Endothelial cell (in vitro differentiated cells): ENCODE data around the gene ITM2C. TPM values are rescaled to one million over a fixed set of nuclear protein-coding genes. Genes with fewer than 3 reads are reported as not detected.
A peak's percentile ranks its signal among the peaks of the same experiment; 100 is the strongest.

Experiments used
- DNase-seq: peaks from one replicate; pipeline ENCODE4 v3.0.0; 2021; ENCODE audit warnings: low spot score
- H3K27ac Mint-ChIP-seq: one replicate; pipeline ENCODE4 v1.8.0; 2021; ENCODE audit warnings: mixed read lengths, inconsistent platforms; ENCODE audit not compliant: unreplicated experiment
- H3K27me3 Mint-ChIP-seq: one replicate; pipeline ENCODE4 v1.8.0; 2021; ENCODE audit warnings: mild to moderate bottlenecking, moderate library complexity, mixed read lengths, inconsistent platforms; ENCODE audit not compliant: unreplicated experiment
- H3K36me3 Mint-ChIP-seq: one replicate; pipeline ENCODE4 v1.8.0; 2021; ENCODE audit warnings: mild to moderate bottlenecking, low read depth, mixed read lengths, inconsistent platforms; ENCODE audit not compliant: unreplicated experiment
- H3K4me1 Mint-ChIP-seq: one replicate; pipeline ENCODE4 v1.8.0; 2021; ENCODE audit warnings: mild to moderate bottlenecking, mixed read lengths, inconsistent platforms; ENCODE audit not compliant: unreplicated experiment
- H3K4me3 Mint-ChIP-seq: one replicate; pipeline ENCODE4 v1.8.0; 2021; ENCODE audit warnings: mild to moderate bottlenecking, mixed read lengths, inconsistent platforms; ENCODE audit not compliant: unreplicated experiment
- H3K9me3 Mint-ChIP-seq: one replicate; pipeline ENCODE4 v1.8.0; 2021; ENCODE audit warnings: mixed read lengths, inconsistent platforms; ENCODE audit not compliant: unreplicated experiment
- CTCF ChIP-seq: fragments of 200-600 bp; sonication (generic); IDR thresholded peaks from one replicate; pipeline ENCODE4 v1.5.0; 2021; ENCODE audit warnings: antibody characterized with exemption; ENCODE audit not compliant: unreplicated experiment
- total RNA-seq: library from RNA; stranded (reverse); fragmentation: NEBNext Ultra II Directional; extraction: Animal tissue kit (Norgen Biotek cat#: 25700); gene quantifications from one replicate; pipeline ENCODE4 v1.2.1, GENCODE V29; 2021; ENCODE audit not compliant: unreplicated experiment

The ITM2C gene
- total RNA-seq, 1 donor from 2014 or later: 279 TPM

- TF ChIP-seq CTCF: peak; percentile 99
- Mint-ChIP-seq H3K27me3 (peaks cover 4% of the 10 kb centered on the region), H3K27ac (no peak overlapping the region), H3K4me1 (no peaks in the 10 kb centered on the region), H3K4me3 (no peak overlapping the region), H3K9me3 (no peaks in the 10 kb centered on the region), H3K36me3 (no peaks in the 10 kb centered on the region)
- DNase-seq: peak; percentile 83
Measured at GRCh38 chr2:230849633-230850357, 14.9 kb upstream of the ITM2C start.

- Mint-ChIP-seq H3K9me3 (no peaks in the 10 kb centered on the region), H3K36me3 (no peaks in the 10 kb centered on the region), H3K27me3 (peaks cover 4% of the 10 kb centered on the region), H3K4me3 (no peak overlapping the region), H3K27ac (no peak overlapping the region), H3K4me1 (no peaks in the 10 kb centered on the region)
- no peak for DNase-seq
- peak; percentile 48 for TF ChIP-seq CTCF
Measured at GRCh38 chr2:230850358-230850658, 14.4 kb upstream of the ITM2C start.

- no peak for TF ChIP-seq CTCF
- H3K27ac Mint-ChIP-seq: no peak overlapping the region
Measured at GRCh38 chr2:230852113-230852512, 12.6 kb upstream of the ITM2C start.

GRCh38 chr2:230861552-230862255, 3.0 kb upstream of the ITM2C start:
- H3K27me3 Mint-ChIP-seq: peaks cover 8% of the 10 kb centered on the region
- DNase-seq: no peak
- H3K4me3 Mint-ChIP-seq: no peak overlapping the region
- no peak overlapping the region for H3K27ac Mint-ChIP-seq
- no peak for TF ChIP-seq CTCF
- no peaks in the 10 kb centered on the region for H3K36me3 Mint-ChIP-seq
- H3K9me3 Mint-ChIP-seq: no peaks in the 10 kb centered on the region
- H3K4me1 Mint-ChIP-seq: peaks cover 20% of the 10 kb centered on the region

More at GRCh38 chr2:230852113-230852512, 12.6 kb upstream of the ITM2C start:
- no peaks in the 10 kb centered on the region for H3K4me1 Mint-ChIP-seq
- H3K36me3 Mint-ChIP-seq: no peaks in the 10 kb centered on the region
- peaks cover 4% of the 10 kb centered on the region for H3K27me3 Mint-ChIP-seq
- no peak overlapping the region for H3K4me3 Mint-ChIP-seq
- H3K9me3 Mint-ChIP-seq: no peaks in the 10 kb centered on the region
- no peak for DNase-seq

- TF ChIP-seq CTCF: no peak
Measured at GRCh38 chr2:230862292-230862691, 2.5 kb upstream of the ITM2C start.

More at GRCh38 chr2:230862292-230862691, 2.5 kb upstream of the ITM2C start:
- peaks cover 12% of the 10 kb centered on the region for H3K27me3 Mint-ChIP-seq
- no peaks in the 10 kb centered on the region for H3K36me3 Mint-ChIP-seq
- peak overlapping the region; percentile 37 for H3K4me3 Mint-ChIP-seq
- no peak overlapping the region for H3K27ac Mint-ChIP-seq
- peaks cover 26% of the 10 kb centered on the region for H3K4me1 Mint-ChIP-seq
- no peaks in the 10 kb centered on the region for H3K9me3 Mint-ChIP-seq
- DNase-seq: no peak
